Small intestine (tissue), 7 donors: ENCODE data around the gene NTRK2. TPM values are rescaled to one million over a fixed set of nuclear protein-coding genes. Genes with fewer than 3 reads are reported as not detected.

Experiments
- DNase-seq, 2 donors: peaks; one replicate each; pipeline versions ENCODE4 v3.0.0 to v3.0.0-alpha.2; 2013
- FAIRE-seq: peaks from 2 replicates; lab custom pipeline; 2012; peaks lifted over from hg19 to GRCh38; lab: Jason Lieb, UNC
- H3K27ac ChIP-seq, 3 donors: one replicate each; pipeline ENCODE4 v1.5.1; 2013; ENCODE audit warnings: low read length in 2 of 3, mild to moderate bottlenecking in 2 of 3, control low read depth in 1 of 3, inconsistent platforms in 1 of 3, low read depth in 1 of 3, moderate library complexity in 1 of 3
- H3K27me3 ChIP-seq, 3 donors: one replicate each; pipeline ENCODE4 v1.6.1; 2013; ENCODE audit warnings: low read length in 3 of 3, inconsistent platforms in 1 of 3; ENCODE audit not compliant: control insufficient read depth in 3 of 3, insufficient read depth in 3 of 3
- H3K36me3 ChIP-seq, 3 donors: one replicate each; pipeline ENCODE4 v1.6.1; 2013; ENCODE audit warnings: low read length in 3 of 3, inconsistent platforms in 1 of 3, low read depth in 1 of 3, mild to moderate bottlenecking in 1 of 3, moderate library complexity in 1 of 3; ENCODE audit not compliant: control insufficient read depth in 3 of 3, insufficient read depth in 2 of 3
- H3K4me1 ChIP-seq, 3 donors: one replicate each; pipeline ENCODE4 v1.6.1; 2013; ENCODE audit warnings: low read length in 2 of 3, inconsistent platforms in 1 of 3, low read depth in 1 of 3, mild to moderate bottlenecking in 1 of 3, moderate library complexity in 1 of 3; ENCODE audit not compliant: control insufficient read depth in 3 of 3, insufficient read depth in 2 of 3
- H3K4me3 ChIP-seq, 3 donors: one replicate each; pipeline ENCODE4 v1.5.1; 2013; ENCODE audit warnings: low read length in 3 of 3, control low read depth in 1 of 3, inconsistent platforms in 1 of 3, low read depth in 1 of 3, mild to moderate bottlenecking in 1 of 3, moderate library complexity in 1 of 3
- H3K9me3 ChIP-seq, 2 donors: one replicate each; pipeline ENCODE4 v1.6.1; 2013; ENCODE audit warnings: low read depth in 1 of 2, low read length in 1 of 2; ENCODE audit not compliant: control insufficient read depth in 2 of 2, insufficient read depth in 1 of 2
- WGBS, 3 donors: extraction: QIAGEN DNeasy Blood & Tissue Kit; methylation state at CpG; one replicate each; pipeline ENCODE4 v1.1.7; 2013; 5-methylcytosine and 5-hydroxymethylcytosine counted together
- polyA plus RNA-seq, 4 donors: library from polyadenylated mRNA; stranded (reverse) in 3 of 4; unstranded in 1 of 4; fragments of 200-250 nt in 3 of 4; fragments of 120-200 nt in 1 of 4; gene quantifications; one replicate each; pipeline versions ENCODE4 v1.2.1 to v1.2.3, GENCODE V29; 2013
- donor health status: healthy with polysubstance abuse.
- donor health status: control.
- donor health status: control.
- donor health status: Bipolar disorder and iron deficiency.
- donor health status: healthy.

The NTRK2 gene
- polyA plus RNA-seq, 4 donors: 0.16 to 1.1 TPM; not detected in 2

DNA sequence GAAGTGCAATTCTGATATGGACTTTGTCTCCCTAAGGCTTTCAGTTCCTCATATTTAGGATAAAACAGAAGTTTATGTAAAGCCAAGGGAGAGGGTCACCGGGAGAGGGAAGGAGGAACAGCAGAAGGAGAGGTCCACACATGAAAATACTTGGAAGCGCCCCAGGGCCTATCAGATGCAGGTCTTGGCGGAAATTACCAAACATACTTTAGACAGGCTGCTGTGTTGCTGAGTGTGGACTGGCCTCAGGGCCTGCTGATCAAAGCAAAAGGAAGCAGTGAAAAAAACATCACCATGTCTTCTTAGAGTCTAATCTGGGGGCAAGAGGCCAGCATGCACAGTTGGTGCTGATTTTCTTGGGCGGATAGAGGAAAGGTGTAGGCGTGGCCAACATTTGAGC, 14.1 kb upstream of the NTRK2 start:
- FAIRE-seq (no peak), DNase-seq (no peak)
- H3K4me3 ChIP-seq: no peak overlapping the region
- 76 to 86% (median 81%) methylated on average over 5 of the region's 5 CpGs for WGBS, 3 donors
- no peaks in the 10 kb centered on the region for H3K36me3 ChIP-seq
- no peak overlapping the region for H3K27ac ChIP-seq
- no peaks in the 10 kb centered on the region for H3K9me3 ChIP-seq
- H3K27me3 ChIP-seq: no peaks in the 10 kb centered on the region
- H3K4me1 ChIP-seq: no peaks in the 10 kb centered on the region

DNA sequence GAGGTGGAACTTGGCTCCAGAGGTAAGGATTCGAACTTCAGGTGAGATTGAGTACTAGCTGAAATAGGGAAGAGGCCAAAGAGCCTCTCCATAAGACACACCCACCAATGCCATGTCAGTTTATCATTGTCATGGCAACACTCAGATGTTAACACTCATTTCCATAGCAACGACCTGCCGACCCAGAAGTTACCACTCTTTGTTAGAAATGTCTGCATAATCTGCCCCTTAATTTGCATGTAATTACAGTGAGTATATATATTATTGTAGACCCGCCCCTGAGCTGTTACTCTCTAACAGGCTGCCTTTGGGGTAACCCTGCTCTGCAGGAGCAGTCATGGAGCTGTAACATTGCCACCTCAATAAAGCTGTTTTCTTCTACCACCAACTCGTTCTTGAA, 10.2 kb upstream of the NTRK2 start:
- H3K27ac ChIP-seq: no peak overlapping the region
- no peaks in the 10 kb centered on the region for H3K36me3 ChIP-seq
- H3K4me3 ChIP-seq: no peak overlapping the region
- DNase-seq: no peak
- 61 to 74% (median 62%) methylated on average over 5 of the region's 5 CpGs for WGBS, 3 donors
- no peak for FAIRE-seq
- H3K9me3 ChIP-seq: peaks cover 0 to 2% of the 10 kb centered on the region in 2 donors
- no peaks in the 10 kb centered on the region for H3K4me1 ChIP-seq
- no peaks in the 10 kb centered on the region for H3K27me3 ChIP-seq

DNA sequence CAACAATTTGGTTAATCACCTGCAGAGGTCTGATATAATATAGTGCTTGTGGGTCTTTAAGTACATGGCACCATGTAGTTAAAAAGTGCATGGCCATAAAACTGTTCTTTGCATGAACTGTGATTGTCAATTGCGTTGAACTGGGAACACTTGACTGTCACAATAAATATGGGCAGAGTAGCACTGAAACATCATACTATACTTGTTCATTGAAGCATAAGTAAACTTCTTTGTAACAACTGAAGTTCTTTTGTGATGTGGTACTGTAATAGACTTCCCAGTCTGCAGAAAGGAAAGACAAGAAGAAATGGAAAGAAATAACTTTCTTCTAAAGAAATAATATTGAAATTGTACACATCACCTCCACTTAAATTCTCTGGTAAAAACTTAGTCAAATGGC, 9.8 kb upstream of the NTRK2 start:
- Histone ChIP-seq H3K27me3 (no peaks in the 10 kb centered on the region), H3K4me1 (no peaks in the 10 kb centered on the region), H3K9me3 (peaks cover 0 to 2% of the 10 kb centered on the region in 2 donors), H3K27ac (no peak overlapping the region), H3K36me3 (no peaks in the 10 kb centered on the region), H3K4me3 (no peak overlapping the region)
- FAIRE-seq (no peak), DNase-seq (no peak)
- WGBS, 3 donors: 67 to 78% (median 67%) methylated on average over 1 of the region's 1 CpG

DNA sequence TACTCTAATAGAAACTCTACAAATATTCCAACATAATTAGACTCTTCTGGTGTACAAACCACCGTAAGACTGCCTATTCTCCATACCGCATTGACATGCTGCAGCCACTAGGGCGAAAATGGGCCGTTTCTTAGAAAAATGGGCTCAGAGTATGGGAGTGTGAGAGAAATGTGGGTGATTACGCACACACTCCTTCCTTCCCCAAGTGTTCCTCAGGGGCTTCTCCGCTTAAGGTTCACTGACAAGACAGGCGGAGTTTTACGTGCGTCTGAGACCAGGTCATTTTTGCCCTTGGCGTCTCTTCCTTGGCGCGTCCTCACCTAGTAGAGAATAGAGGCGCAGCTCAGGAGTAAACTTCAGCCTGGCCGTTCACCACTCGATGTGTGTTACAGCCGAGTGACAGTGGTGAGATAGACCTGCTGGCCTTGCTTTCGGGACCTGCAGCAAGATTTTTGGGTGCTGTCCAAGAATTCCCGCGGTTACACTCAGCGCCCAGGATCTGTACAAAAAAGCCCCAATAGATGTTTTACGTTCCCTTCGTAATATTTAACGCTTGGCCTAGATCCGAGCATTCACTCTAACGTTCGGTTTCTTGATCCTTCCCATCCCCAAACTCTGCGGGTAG, 1.8 kb upstream of the NTRK2 start:
- Histone ChIP-seq H3K27me3 (peaks cover 23 to 50% (median 28%) of the 10 kb centered on the region in 3 donors), H3K4me3 (peak overlapping the region in 1 of 3 donors; percentile 9), H3K4me1 (peaks cover 0 to 5% (median 0%) of the 10 kb centered on the region in 3 donors), H3K27ac (no peak overlapping the region), H3K36me3 (no peaks in the 10 kb centered on the region), H3K9me3 (peaks cover 0 to 2% of the 10 kb centered on the region in 2 donors)
- FAIRE-seq: no peak
- 5 to 15% (median 9%) methylated on average over 27 of the region's 27 CpGs for WGBS, 3 donors
- DNase-seq: peak in 1 of 2 donors; percentile 23

DNA sequence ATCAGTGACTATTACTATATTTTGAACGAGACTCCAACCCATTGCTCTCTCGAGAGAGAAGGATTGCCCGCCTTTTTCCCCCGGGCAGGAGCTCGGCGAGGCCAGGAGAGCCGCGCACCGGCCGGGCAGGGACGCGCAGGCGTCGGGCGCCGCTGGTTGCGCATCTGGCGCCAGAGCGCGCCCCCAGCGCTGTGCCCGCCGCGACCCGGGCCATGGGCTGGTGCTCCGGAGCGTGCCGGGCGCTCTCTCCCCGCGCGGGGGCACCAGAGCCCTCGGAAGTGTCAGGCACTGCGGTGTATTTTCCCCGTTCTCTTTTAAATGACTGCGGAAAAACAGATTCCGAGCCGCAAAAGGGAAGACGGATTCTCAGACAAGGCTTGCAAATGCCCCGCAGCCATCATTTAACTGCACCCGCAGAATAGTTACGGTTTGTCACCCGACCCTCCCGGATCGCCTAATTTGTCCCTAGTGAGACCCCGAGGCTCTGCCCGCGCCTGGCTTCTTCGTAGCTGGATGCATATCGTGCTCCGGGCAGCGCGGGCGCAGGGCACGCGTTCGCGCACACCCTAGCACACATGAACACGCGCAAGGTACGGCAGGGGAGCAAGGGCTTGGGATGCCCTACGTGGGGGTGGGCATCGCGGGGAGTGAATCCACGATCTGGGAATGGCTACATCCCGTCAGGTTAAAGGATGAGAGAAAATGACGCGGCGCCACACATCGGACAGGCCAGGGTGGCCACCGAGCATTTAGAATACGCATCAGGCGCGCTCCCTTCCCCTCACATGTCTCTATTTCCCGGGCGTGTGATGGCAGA, 1.1 kb upstream of the NTRK2 start:
- no peaks in the 10 kb centered on the region for H3K36me3 ChIP-seq
- DNase-seq (peak; percentile 3 to 61), FAIRE-seq (no peak)
- H3K27me3 ChIP-seq: peaks cover 23 to 50% (median 28%) of the 10 kb centered on the region in 3 donors
- peaks cover 0 to 2% of the 10 kb centered on the region in 2 donors for H3K9me3 ChIP-seq
- peak overlapping the region in 2 of 3 donors; percentile 29 to 35 for H3K4me3 ChIP-seq
- peak overlapping the region in 1 of 3 donors; percentile 10 for H3K27ac ChIP-seq
- peaks cover 0 to 5% (median 0%) of the 10 kb centered on the region in 3 donors for H3K4me1 ChIP-seq
- WGBS, 3 donors: 1 to 5% (median 3%) methylated on average over 71 to 76 of the region's 76 CpGs

DNA sequence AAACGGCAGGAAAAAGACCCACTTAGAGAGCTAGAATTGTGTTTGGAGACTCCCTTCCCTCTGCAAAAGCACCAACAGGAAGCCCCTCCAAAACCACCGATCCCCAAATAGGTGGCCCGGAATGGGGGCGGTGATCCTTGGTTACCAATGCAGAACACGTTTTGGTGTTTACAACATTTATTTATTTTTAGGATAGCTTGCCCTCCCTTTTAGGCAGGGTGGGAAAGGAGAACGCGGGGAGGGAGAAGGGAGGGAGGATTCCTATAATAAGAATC, 579 bp upstream of the NTRK2 start:
- Histone ChIP-seq H3K4me3 (peak overlapping the region in 1 of 3 donors; percentile 35), H3K27ac (no peak overlapping the region), H3K4me1 (peaks cover 0 to 5% (median 0%) of the 10 kb centered on the region in 3 donors), H3K27me3 (peaks cover 23 to 50% (median 28%) of the 10 kb centered on the region in 3 donors), H3K36me3 (no peaks in the 10 kb centered on the region), H3K9me3 (peaks cover 0 to 2% of the 10 kb centered on the region in 2 donors)
- no peak for FAIRE-seq
- WGBS, 3 donors: 1 to 4% (median 2%) methylated on average over 7 of the region's 7 CpGs
- no peak for DNase-seq

DNA sequence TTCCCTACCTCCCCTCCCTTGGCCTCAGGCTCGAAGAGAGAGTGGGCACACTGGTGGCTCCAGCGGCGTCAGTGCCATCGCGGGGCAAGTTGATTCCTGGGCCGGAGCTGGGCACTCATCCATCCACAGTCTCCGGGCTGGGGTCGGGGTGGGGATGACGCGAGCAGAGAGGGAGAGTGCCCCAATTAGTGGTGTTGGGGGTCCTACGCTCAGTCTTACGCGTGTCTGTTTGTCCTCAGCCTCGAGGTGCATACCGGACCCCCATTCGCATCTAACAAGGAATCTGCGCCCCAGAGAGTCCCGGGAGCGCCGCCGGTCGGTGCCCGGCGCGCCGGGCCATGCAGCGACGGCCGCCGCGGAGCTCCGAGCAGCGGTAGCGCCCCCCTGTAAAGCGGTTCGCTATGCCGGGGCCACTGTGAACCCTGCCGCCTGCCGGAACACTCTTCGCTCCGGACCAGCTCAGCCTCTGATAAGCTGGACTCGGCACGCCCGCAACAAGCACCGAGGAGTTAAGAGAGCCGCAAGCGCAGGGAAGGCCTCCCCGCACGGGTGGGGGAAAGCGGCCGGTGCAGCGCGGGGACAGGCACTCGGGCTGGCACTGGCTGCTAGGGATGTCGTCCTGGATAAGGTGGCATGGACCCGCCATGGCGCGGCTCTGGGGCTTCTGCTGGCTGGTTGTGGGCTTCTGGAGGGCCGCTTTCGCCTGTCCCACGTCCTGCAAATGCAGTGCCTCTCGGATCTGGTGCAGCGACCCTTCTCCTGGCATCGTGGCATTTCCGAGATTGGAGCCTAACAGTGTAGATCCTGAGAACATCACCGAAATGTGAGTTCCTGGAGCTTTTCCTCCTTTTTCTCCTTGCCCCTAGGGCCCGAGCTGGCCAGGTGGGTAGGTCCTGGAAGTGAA, 861 bp downstream of the NTRK2 start:
- Histone ChIP-seq H3K27me3 (peaks cover 23 to 50% (median 28%) of the 10 kb centered on the region in 3 donors), H3K27ac (no peak overlapping the region), H3K4me1 (peaks cover 0 to 5% (median 0%) of the 10 kb centered on the region in 3 donors), H3K36me3 (no peaks in the 10 kb centered on the region), H3K9me3 (no peaks in the 10 kb centered on the region), H3K4me3 (peak overlapping the region in 1 of 3 donors; percentile 16)
- DNase-seq: peak in 1 of 2 donors; percentile 16
- FAIRE-seq: no peak
- 7 to 13% (median 11%) methylated on average over 62 to 67 of the region's 67 CpGs for WGBS, 3 donors
